Heart left ventricle (tissue), 16 donors: ENCODE measurements around the gene RELA. TPM values are rescaled to one million over a fixed set of nuclear protein-coding genes. Genes with fewer than 3 reads are reported as not detected.

Experiments
- ATAC-seq, 4 donors: fragments of 200-7000 bp; cut with Tn5 transposase; one replicate each; pipeline ENCODE4 v1.9.1; 2020 to 2022; ENCODE audit warnings: moderate library complexity in 4 of 4, mild to moderate bottlenecking in 3 of 4, moderate number of reproducible peaks in 1 of 4
- DNase-seq, 5 donors: peaks; one replicate each; pipeline ENCODE4 v3.0.0-alpha.2; 2020
- H3K27ac ChIP-seq, 12 donors: fragments of 200-600 bp; sonication (generic) in 4 of 12; one replicate each; pipeline versions ENCODE4 v1.5.0 to v1.8.0; 2016 to 2022; ENCODE audit warnings: mild to moderate bottlenecking in 2 of 12
- H3K27me3 ChIP-seq, 9 donors: fragments of 200-600 bp; sonication (generic) in 2 of 9; one replicate each; pipeline versions ENCODE4 v1.5.1 to v1.8.0; 2016 to 2022; ENCODE audit warnings: mild to moderate bottlenecking in 3 of 9
- H3K36me3 ChIP-seq, 9 donors: fragments of 200-600 bp; sonication (generic) in 2 of 9; one replicate each; pipeline versions ENCODE4 v1.5.0 to v1.8.0; 2018 to 2022; ENCODE audit warnings: mild to moderate bottlenecking in 2 of 9
- H3K4me1 ChIP-seq, 12 donors: fragments of 200-600 bp; sonication (generic) in 4 of 12; one replicate each; pipeline versions ENCODE4 v1.5.0 to v1.8.0; 2016 to 2022; ENCODE audit warnings: mild to moderate bottlenecking in 3 of 12
- H3K4me3 ChIP-seq, 12 donors: fragments of 200-600 bp; sonication (generic) in 4 of 12; one replicate each; pipeline versions ENCODE4 v1.5.0 to v1.8.0; 2017 to 2022; ENCODE audit warnings: mild to moderate bottlenecking in 9 of 12, moderate library complexity in 4 of 12
- H3K9me3 ChIP-seq, 12 donors: fragments of 200-600 bp; sonication (generic) in 4 of 12; one replicate each; pipeline versions ENCODE4 v1.5.0 to v1.8.0; 2016 to 2022; ENCODE audit warnings: mild to moderate bottlenecking in 1 of 12
- POLR2A ChIP-seq, 2 donors: fragments of 450-650 bp; IDR thresholded peaks; one replicate each; pipeline ENCODE4 v1.6.1; 2017; ENCODE audit warnings: antibody characterized with exemption in 2 of 2, mild to moderate bottlenecking in 2 of 2, moderate library complexity in 2 of 2
- WGBS, 4 donors: extraction: QIAGEN DNeasy Blood & Tissue Kit in 2 of 4; methylation state at CpG; one replicate each; pipeline versions ENCODE4 v1.1.5 to v1.1.7; 2013 to 2018; 5-methylcytosine and 5-hydroxymethylcytosine counted together
- intact Hi-C, 10 donors: fragments of 100-400 bp; cut with DNase I; formaldehyde crosslinking; loops; one replicate each; pipeline versions ENCODE4 v1.11.1 to v1.14.2; 2022
- polyA plus RNA-seq, 2 donors: library from polyadenylated mRNA; stranded (reverse); fragments of 200-250 nt; gene quantifications; one replicate each; pipeline ENCODE4 v1.2.3, GENCODE V29; 2013
- total RNA-seq, 9 donors: library from RNA; depleted of rRNA in 2 of 9; stranded (reverse); fragments of >200 nt in 2 of 9; fragmentation: NEBNext Ultra II Directional in 3 of 9; extraction: Animal tissue kit (Norgen Biotek cat#: 25700) in 3 of 9; gene quantifications; one replicate each; pipeline versions ENCODE4 v1.1.0 to v1.2.4, GENCODE V29; 2016 to 2023
- TF ChIP-seq, protein P1 (sequence below), 12 donors: fragments of 200-600 bp; sonication (generic) in 4 of 12; IDR thresholded peaks; one replicate each; pipeline versions ENCODE4 v1.5.0 to v1.8.0; 2018 to 2022; ENCODE audit warnings: antibody characterized with exemption in 12 of 12, mild to moderate bottlenecking in 5 of 12
- donor health status: ischemic (EF 13 %, LVEDD 7.1; RV severe dilation, severe dysfunction).
- donor health status: healthy with polysubstance abuse.
- donor health status: DM: no; HTN: yes; CAD: no.
- donor health status: DM: no; HTN: no; CAD: no.
- donor health status: ischemic (EF 25% LVEDD 6.9; RV normal size, moderate dysfunction).
- donor health status: ischemic (EF 25% LVEDD 5.7; RV mildly dilated, moderate dysfunction).
- donor health status: healthy.
- donor health status: DM: yes; HTN: yes; CAD: no.
- donor health status: ischemic (EF 35%, LVEDD 5.7; RV mildly dilated, moderate dysfunction).
- donor health status: nonischemic (EF 11% LVEDD 7.7; RV severe dilation, severe dysfunction).
- donor health status: DM: yes; HTN: yes; CAD: no.
- donor health status: PGD.
- donor health status: ischemic (EF 29% LVEDD 5.4; RV normal size, mild dysfunction).
- donor health status: nonischemic (EF 23%, LVEDD 6.1; RV moderate dilation, normal function).

The RELA gene
- total and polyA plus RNA-seq, 11 donors, result 22.2 to 86.4 (median 42.3) TPM

DNA sequence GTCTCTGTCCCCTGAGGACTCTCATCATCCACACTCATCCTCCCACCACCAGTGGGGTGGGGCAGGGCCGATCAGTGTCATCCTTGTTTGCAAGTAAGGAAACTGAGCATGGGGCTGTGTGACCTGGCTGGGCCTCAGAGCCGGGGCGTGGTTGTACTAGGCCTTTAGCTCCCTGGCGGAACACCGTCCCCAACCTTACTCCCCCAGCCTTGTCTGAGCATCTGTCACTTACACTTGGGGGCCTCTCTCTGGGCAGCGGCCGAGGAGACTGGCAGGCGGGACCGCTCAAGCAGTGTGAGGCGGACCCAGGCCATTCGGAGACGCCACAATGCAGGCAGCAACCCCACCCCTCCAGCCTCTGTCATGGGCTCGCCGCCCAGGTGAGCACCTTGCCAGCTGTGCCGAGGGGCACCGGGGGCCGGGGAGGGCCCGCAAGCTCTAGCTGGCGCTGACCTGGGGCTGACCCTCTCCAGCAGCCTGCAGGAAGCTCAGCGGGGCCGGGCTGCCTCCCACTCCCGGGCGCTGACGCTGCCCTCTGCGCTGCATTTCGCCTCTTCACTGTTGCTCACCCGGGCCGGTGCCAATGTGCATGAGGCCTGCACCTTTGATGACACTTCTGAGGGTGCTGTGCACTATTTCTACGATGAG lies 43.3 kb downstream of the RELA start:
- Histone ChIP-seq H3K4me1 (peaks cover 4 to 20% (median 13%) of the 10 kb centered on the region in 12 donors), H3K27ac (no peak overlapping the region), H3K9me3 (no peaks in the 10 kb centered on the region), H3K4me3 (no peak overlapping the region), H3K27me3 (no peaks in the 10 kb centered on the region), H3K36me3 (peaks cover 0 to 75% (median 72%) of the 10 kb centered on the region in 9 donors)
- WGBS, 4 donors, result 92 to 94% (median 93%) methylated on average over 19 to 29 of the region's 29 CpGs
- intact Hi-C loops, result loop anchor here in 3 of 10 donors (5.0 to 10.0 kb wide), 3 partner anchors 95 to 238 kb away; partner anchors contain the start of genes CFL1 (in 1 of the 3) and KAT5 (in 1 of the 3)
- ATAC-seq (no peak), DNase-seq (no peak)
- TF ChIP-seq POLR2A (IDR thresholded peaks at IDR 0.05), result no peak
- TF ChIP-seq, protein P1, sequence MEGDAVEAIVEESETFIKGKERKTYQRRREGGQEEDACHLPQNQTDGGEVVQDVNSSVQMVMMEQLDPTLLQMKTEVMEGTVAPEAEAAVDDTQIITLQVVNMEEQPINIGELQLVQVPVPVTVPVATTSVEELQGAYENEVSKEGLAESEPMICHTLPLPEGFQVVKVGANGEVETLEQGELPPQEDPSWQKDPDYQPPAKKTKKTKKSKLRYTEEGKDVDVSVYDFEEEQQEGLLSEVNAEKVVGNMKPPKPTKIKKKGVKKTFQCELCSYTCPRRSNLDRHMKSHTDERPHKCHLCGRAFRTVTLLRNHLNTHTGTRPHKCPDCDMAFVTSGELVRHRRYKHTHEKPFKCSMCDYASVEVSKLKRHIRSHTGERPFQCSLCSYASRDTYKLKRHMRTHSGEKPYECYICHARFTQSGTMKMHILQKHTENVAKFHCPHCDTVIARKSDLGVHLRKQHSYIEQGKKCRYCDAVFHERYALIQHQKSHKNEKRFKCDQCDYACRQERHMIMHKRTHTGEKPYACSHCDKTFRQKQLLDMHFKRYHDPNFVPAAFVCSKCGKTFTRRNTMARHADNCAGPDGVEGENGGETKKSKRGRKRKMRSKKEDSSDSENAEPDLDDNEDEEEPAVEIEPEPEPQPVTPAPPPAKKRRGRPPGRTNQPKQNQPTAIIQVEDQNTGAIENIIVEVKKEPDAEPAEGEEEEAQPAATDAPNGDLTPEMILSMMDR (IDR thresholded peaks at IDR 0.05), result no peak

DNA sequence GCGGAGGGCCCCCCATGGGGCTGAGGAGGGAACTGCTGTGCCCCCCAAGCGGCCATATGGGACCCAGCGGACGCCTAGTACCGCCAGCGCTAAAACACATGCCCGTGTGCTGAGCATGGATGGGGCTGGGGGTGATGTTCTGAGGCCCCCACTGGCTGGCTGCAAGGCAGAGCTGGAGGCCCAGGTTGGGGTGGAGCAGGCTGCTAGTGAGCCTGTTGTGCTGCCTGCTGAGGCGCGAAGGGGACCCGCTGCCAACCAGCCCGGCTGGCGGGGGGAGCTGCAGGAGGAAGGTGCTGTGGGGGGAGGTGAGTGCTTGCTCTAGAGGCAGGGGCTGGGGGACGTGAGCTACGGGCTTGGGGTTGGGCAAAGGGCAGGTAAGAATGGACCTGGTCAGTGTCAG lies 44.0 kb downstream of the RELA start:
- 93 to 96% (median 94%) methylated on average over 12 to 14 of the region's 14 CpGs for WGBS, 4 donors
- Histone ChIP-seq H3K9me3 (no peaks in the 10 kb centered on the region), H3K27me3 (no peaks in the 10 kb centered on the region), H3K4me3 (no peak overlapping the region), H3K27ac (no peak overlapping the region), H3K36me3 (peaks cover 0 to 69% (median 66%) of the 10 kb centered on the region in 9 donors), H3K4me1 (peaks cover 4 to 23% (median 13%) of the 10 kb centered on the region in 12 donors)
- DNase-seq (no peak), ATAC-seq (no peak)
- TF ChIP-seq, protein P1 (IDR thresholded peaks at IDR 0.05), result no peak
- TF ChIP-seq POLR2A (IDR thresholded peaks at IDR 0.05), result no peak
- intact Hi-C loops, result loop anchor here in 3 of 10 donors (5.0 to 10.0 kb wide), 3 partner anchors 96 to 239 kb away; partner anchors contain the start of genes CFL1 (in 1 of the 3) and KAT5 (in 1 of the 3)

DNA sequence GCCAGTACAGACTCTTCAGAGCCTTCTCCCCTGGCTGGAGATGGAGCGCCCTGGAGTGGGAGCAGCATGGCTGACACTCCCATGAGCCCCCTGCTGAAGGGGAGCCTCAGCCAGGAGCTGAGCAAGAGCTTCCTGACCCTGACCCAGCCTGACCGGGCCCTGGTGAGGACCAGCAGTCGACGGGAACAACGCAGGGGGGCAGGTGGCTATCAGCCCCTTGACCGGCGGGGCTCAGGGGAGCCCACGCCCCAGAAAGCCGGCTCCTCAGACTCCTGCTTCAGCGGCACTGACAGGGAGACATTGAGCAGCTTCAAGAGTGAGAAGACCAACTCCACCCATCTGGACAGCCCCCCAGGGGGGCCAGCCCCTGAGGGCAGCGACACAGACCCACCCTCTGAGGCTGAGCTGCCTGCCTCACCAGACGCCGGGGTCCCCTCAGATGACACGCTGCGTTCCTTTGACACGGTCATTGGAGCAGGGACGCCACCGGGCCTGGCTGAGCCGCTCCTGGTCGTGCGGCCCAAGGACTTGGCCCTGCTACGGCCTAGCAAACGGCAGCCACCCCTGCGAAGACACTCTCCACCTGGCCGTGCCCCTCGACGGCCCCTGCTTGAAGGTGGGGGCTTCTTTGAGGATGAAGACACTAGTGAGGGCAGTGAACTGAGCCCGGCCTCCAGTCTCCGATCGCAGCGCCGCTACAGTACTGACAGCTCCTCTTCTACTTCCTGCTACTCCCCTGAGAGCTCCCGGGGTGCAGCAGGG lies 44.5 kb downstream of the RELA start:
- no peak overlapping the region for H3K4me3 ChIP-seq
- no peak for ATAC-seq
- peaks cover 5 to 29% (median 15%) of the 10 kb centered on the region in 12 donors for H3K4me1 ChIP-seq
- H3K9me3 ChIP-seq, result no peaks in the 10 kb centered on the region
- DNase-seq, result no peak
- no peak for TF ChIP-seq POLR2A (IDR thresholded peaks at IDR 0.05)
- TF ChIP-seq, protein P1 (IDR thresholded peaks at IDR 0.05), result no peak
- intact Hi-C loops, result loop anchor here in 3 of 10 donors (2.0 to 10.0 kb wide), 4 partner anchors 17 to 239 kb away; partner anchors contain the start of genes CFL1 (in 1 of the 3) and KAT5 (in 1 of the 3)
- H3K27ac ChIP-seq, result no peak overlapping the region
- no peaks in the 10 kb centered on the region for H3K27me3 ChIP-seq
- 91 to 95% (median 93%) methylated on average over 15 to 33 of the region's 33 CpGs for WGBS, 4 donors
- H3K36me3 ChIP-seq, result peaks cover 0 to 64% (median 60%) of the 10 kb centered on the region in 9 donors
